ENCODE measurements around the gene PPP1R12B.
"Not testable (repeated sequence)": the region's sequence is repeated elsewhere in the genome, so short reads cannot be mapped to it uniquely, and the experiment has no call there.

The PPP1R12B gene

GRCh38 chr1:202516434-202516877, 168.0 kb downstream of the PPP1R12B start:
- H3K4me3 ChIP-seq (ENCODE audit: low read depth in 1 of 2, low read length in 1 of 2) = no peak overlapping the region
- H3K27me3 ChIP-seq = no peaks in the 10 kb centered on the region
- no peaks in the 10 kb centered on the region for H3K4me1 ChIP-seq (ENCODE audit: control insufficient read depth in 1 of 2, insufficient read depth in 1 of 2, low read depth in 1 of 2, low read length in 1 of 2)
- no peaks in the 10 kb centered on the region for H3K9me3 ChIP-seq
- H3K27ac ChIP-seq = no peak overlapping the region
- peaks cover 50% of the 10 kb centered on the region for H3K36me3 ChIP-seq
- TF ChIP-seq, protein P1, sequence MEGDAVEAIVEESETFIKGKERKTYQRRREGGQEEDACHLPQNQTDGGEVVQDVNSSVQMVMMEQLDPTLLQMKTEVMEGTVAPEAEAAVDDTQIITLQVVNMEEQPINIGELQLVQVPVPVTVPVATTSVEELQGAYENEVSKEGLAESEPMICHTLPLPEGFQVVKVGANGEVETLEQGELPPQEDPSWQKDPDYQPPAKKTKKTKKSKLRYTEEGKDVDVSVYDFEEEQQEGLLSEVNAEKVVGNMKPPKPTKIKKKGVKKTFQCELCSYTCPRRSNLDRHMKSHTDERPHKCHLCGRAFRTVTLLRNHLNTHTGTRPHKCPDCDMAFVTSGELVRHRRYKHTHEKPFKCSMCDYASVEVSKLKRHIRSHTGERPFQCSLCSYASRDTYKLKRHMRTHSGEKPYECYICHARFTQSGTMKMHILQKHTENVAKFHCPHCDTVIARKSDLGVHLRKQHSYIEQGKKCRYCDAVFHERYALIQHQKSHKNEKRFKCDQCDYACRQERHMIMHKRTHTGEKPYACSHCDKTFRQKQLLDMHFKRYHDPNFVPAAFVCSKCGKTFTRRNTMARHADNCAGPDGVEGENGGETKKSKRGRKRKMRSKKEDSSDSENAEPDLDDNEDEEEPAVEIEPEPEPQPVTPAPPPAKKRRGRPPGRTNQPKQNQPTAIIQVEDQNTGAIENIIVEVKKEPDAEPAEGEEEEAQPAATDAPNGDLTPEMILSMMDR (IDR thresholded peaks at IDR 0.05) = no peak

DNA sequence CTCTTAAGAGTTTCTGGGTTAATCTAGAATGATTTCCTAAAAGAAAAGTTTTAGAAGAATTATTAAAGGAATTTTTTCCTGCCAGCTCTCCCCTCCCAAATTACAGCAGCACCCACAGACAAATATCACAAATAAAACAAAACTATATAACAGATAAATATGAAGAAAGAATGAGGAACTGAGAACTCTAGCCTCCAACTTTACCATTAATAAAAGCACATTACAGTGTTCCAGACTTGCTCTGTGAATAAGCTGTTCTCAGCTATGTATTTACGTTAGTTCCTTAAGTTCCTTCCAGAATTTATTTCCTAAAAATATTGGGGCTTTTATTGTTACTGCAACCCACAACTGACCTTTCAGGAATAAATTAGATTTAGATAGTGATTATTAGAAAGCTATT, 168.6 kb downstream of the PPP1R12B start:
- not testable (repeated sequence) for H3K27ac ChIP-seq; H3K4me3 ChIP-seq (ENCODE audit: low read depth in 1 of 2, low read length in 1 of 2); H3K9me3 ChIP-seq; H3K4me1 ChIP-seq (ENCODE audit: control insufficient read depth in 1 of 2, insufficient read depth in 1 of 2, low read depth in 1 of 2, low read length in 1 of 2); H3K27me3 ChIP-seq
- H3K36me3 ChIP-seq = peaks cover 45% of the 10 kb centered on the region

DNA sequence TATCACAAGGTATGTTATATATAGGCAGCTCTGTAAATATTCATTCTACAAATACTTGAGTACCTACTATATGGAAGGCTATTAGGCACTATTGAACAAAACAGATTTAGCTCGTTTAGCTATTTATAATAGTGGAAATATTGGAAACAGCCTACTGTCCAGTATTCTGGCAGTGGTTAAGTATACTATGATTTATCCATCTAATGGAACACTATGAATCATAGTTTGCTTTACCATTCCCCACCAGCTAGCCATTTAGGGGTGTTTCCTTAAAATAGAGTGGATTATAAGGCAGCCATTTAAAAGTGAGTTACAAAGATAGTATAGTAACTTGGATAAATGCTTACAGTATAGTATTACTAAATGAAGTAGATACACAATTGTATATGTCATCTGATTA, 169.7 kb downstream of the PPP1R12B start:
- peaks cover 43% of the 10 kb centered on the region for H3K36me3 ChIP-seq
- H3K4me1 ChIP-seq (ENCODE audit: control insufficient read depth in 1 of 2, insufficient read depth in 1 of 2, low read depth in 1 of 2, low read length in 1 of 2); H3K27me3 ChIP-seq; H3K27ac ChIP-seq; H3K4me3 ChIP-seq (ENCODE audit: low read depth in 1 of 2, low read length in 1 of 2); H3K9me3 ChIP-seq: not testable (repeated sequence)

GRCh38 chr1:202518905-202519304, 170.4 kb downstream of the PPP1R12B start:
- not testable (repeated sequence) for H3K4me3 ChIP-seq (ENCODE audit: low read depth in 1 of 2, low read length in 1 of 2); H3K27ac ChIP-seq; H3K27me3 ChIP-seq; H3K9me3 ChIP-seq; H3K4me1 ChIP-seq (ENCODE audit: control insufficient read depth in 1 of 2, insufficient read depth in 1 of 2, low read depth in 1 of 2, low read length in 1 of 2)
- H3K36me3 ChIP-seq = peaks cover 45% of the 10 kb centered on the region

DNA sequence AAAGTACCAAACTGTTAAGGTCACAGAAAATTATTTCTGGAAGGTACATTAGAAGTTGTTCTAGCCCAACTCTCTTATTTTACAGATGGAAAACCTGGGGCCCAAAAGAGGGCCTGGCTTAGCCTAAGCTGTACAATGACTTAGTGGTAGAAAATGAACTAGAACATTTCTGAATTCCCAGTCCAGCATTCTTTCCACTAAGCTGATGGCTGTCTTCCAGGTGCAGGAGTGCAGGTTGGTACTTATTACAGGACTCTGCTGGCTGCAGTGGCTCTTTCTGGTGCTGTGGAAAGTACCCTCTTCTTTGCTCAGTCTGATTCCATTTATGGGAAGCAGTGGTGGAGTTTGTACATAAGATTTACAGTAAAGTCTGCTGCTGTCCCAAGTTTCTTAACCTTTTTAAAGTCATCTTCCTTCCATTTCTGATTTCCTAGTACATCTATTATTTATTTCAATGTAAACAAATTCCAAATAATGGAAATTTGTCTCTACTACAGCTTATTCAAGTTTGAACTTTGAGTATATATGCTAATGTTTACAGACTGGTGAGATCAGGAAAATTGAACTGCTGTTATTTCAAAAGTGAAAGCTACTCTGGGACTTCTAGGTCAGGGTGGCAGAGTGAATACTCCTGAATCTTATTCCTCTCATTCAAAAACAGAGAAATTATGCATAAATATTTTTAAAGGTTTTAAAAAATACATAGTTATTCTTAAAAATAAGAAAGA, 171.8 kb downstream of the PPP1R12B start:
- not testable (repeated sequence) for H3K9me3 ChIP-seq; H3K27me3 ChIP-seq; H3K4me3 ChIP-seq (ENCODE audit: low read depth in 1 of 2, low read length in 1 of 2); H3K4me1 ChIP-seq (ENCODE audit: control insufficient read depth in 1 of 2, insufficient read depth in 1 of 2, low read depth in 1 of 2, low read length in 1 of 2); H3K27ac ChIP-seq
- peaks cover 40% of the 10 kb centered on the region for H3K36me3 ChIP-seq

GRCh38 chr1:202520857-202521216, 172.3 kb downstream of the PPP1R12B start:
- not testable (repeated sequence) for H3K27ac ChIP-seq; H3K9me3 ChIP-seq; H3K4me1 ChIP-seq (ENCODE audit: control insufficient read depth in 1 of 2, insufficient read depth in 1 of 2, low read depth in 1 of 2, low read length in 1 of 2); H3K4me3 ChIP-seq (ENCODE audit: low read depth in 1 of 2, low read length in 1 of 2); H3K27me3 ChIP-seq
- H3K36me3 ChIP-seq = peaks cover 43% of the 10 kb centered on the region

- H3K4me3 ChIP-seq (ENCODE audit: low read depth in 1 of 2, low read length in 1 of 2); H3K9me3 ChIP-seq; H3K4me1 ChIP-seq (ENCODE audit: control insufficient read depth in 1 of 2, insufficient read depth in 1 of 2, low read depth in 1 of 2, low read length in 1 of 2); H3K27ac ChIP-seq; H3K27me3 ChIP-seq: not testable (repeated sequence)
- H3K36me3 ChIP-seq = peaks cover 40% of the 10 kb centered on the region
Observed at GRCh38 chr1:202521484-202521883, 173.0 kb downstream of the PPP1R12B start.

- peaks cover 6 to 11% of the 10 kb centered on the region in 2 experiments for H3K4me1 ChIP-seq (ENCODE audit: control insufficient read depth in 1 of 2, insufficient read depth in 1 of 2, low read depth in 1 of 2, low read length in 1 of 2)
- peaks cover 39% of the 10 kb centered on the region for H3K36me3 ChIP-seq
- no peaks in the 10 kb centered on the region for H3K27me3 ChIP-seq
- TF ChIP-seq, protein P1 (IDR thresholded peaks at IDR 0.05) = no peak
- H3K4me3 ChIP-seq (ENCODE audit: low read depth in 1 of 2, low read length in 1 of 2) = no peak overlapping the region
- no peak overlapping the region for H3K27ac ChIP-seq
- no peaks in the 10 kb centered on the region for H3K9me3 ChIP-seq
Observed at GRCh38 chr1:202521886-202522285, 173.4 kb downstream of the PPP1R12B start.

- not testable (repeated sequence) for H3K4me3 ChIP-seq (ENCODE audit: low read depth in 1 of 2, low read length in 1 of 2); H3K27ac ChIP-seq; H3K9me3 ChIP-seq; H3K27me3 ChIP-seq
- Histone ChIP-seq H3K36me3 (peaks cover 23% of the 10 kb centered on the region), H3K4me1 (ENCODE audit: control insufficient read depth in 1 of 2, insufficient read depth in 1 of 2, low read depth in 1 of 2, low read length in 1 of 2) (peaks cover 6 to 11% of the 10 kb centered on the region in 2 experiments)
Observed at GRCh38 chr1:202526056-202526455, 177.6 kb downstream of the PPP1R12B start.

DNA sequence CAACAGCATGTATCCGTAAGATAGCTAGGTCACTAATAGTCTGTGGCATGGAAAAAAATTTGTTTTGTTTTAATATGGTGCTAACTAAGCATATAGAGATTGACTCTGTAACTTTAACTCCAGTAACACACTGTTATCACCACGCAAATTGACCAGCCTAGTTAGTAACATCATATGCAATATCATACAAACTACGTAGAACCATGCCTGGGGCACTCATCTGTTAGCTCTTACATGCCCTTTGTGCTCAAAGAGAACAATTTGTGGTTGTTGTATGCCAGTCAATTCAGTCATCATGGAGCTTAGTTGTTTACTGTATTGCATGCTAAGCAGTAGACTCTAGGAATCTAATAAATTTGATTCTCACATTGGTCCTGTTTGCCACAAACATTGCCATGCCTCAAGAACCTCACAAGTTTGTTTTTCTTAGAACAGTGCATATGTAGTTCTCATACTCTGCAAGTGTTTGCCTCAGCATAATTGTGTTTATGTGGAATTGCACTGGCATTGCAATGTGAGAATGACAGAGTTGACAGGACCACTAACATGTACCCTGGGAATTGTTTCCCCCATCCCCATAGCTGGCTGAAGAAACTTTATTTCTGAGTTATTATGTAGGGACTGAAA, 179.7 kb downstream of the PPP1R12B start:
- H3K4me1 ChIP-seq (ENCODE audit: control insufficient read depth in 1 of 2, insufficient read depth in 1 of 2, low read depth in 1 of 2, low read length in 1 of 2) = peaks cover 6 to 11% of the 10 kb centered on the region in 2 experiments
- H3K27ac ChIP-seq; H3K9me3 ChIP-seq; H3K4me3 ChIP-seq (ENCODE audit: low read depth in 1 of 2, low read length in 1 of 2); H3K27me3 ChIP-seq: not testable (repeated sequence)
- H3K36me3 ChIP-seq = peaks cover 16% of the 10 kb centered on the region

DNA sequence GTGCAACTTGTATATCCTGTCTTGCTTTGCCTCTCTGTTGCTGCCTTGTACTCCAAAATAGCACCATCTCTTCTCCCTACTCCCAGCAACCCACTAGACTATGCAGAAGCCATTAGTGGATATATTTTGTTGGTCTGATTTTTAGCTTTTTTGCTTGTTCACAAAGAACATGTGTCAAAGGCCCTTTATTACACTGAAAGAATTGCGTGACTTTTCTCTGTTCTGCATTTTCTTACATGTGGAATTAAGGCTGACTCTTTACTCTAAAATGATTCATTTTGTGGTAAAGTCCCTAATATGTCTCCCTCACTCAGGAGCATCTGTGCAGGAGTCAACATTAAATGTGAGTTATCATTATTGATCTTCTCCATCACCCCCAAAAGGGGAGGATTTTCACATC, 182.2 kb downstream of the PPP1R12B start:
- not testable (repeated sequence) for H3K4me3 ChIP-seq (ENCODE audit: low read depth in 1 of 2, low read length in 1 of 2); H3K27me3 ChIP-seq; H3K9me3 ChIP-seq; H3K27ac ChIP-seq; H3K4me1 ChIP-seq (ENCODE audit: control insufficient read depth in 1 of 2, insufficient read depth in 1 of 2, low read depth in 1 of 2, low read length in 1 of 2)
- H3K36me3 ChIP-seq = peaks cover 19% of the 10 kb centered on the region
